ENCODE measurements around the gene CRLF1. TPM values are rescaled to one million over a fixed set of nuclear protein-coding genes. Genes with fewer than 3 reads are reported as not detected.
A peak's percentile ranks its signal among the peaks of the same experiment; 100 is the strongest.

The CRLF1 gene
- total and polyA plus RNA-seq, 4 donors = 34.3 to 1,029 (median 205) TPM

DNA sequence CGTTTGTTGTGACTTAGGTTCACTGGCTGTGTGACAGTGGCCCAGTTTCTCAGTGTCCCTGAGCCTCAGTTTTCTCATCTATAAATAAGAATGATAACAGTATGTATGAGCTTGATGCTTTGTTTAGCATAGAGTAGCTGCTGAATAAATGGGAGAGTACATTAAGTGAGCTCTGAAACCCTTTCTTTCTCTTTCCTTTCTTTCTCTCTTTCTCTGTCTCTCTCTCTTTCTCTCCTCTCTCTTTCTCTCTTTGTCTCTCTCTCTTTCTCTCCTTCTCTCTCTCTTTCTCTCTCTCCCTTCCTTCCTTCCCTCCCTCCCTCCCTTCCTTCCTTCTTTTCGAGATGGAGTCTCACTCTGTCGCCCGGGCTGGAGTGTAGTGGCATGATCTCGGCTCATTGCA, 46.9 kb downstream of the CRLF1 start:
- intact Hi-C loops (cut with DNase I) = loop anchor here (2.0 to 5.0 kb wide), 2 partner anchors 37 to 99 kb away; partner anchors contain the start of gene ELL (in 2 of the 2)
- Histone ChIP-seq H3K4me1 (ENCODE audit: control insufficient read depth in 1 of 2, insufficient read depth in 2 of 2, low read length in 2 of 2) (peaks cover 0 to 4% of the 10 kb centered on the region in 2 donors), H3K27ac (ENCODE audit: low read depth in 1 of 2, low read length in 2 of 2) (peak overlapping the region; percentile 58 to 65)

DNA sequence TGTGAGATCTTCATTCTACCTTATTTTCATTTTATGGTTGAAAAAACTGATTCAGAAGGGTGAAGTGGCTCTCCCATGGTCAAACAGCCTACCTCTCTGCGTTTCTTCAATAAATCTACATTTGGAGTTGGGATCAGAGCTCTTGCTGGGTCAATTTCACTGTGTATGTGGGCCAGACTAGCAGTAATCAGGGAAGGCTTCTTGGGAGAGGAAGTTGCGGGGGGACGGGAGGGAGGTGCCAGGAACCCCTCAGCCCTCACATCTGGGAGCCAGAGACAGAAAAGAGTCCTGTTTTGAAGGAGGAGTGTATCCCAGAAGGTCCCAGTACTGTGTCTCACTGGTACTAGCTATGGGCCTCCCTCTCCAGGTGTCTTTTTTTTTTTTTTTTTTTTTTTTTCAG, 48.0 kb downstream of the CRLF1 start:
- 24 to 40% methylated on average over 3 of the region's 3 CpGs for WGBS, 2 donors
- peak overlapping the region; percentile 62 to 96 for H3K27ac ChIP-seq (ENCODE audit: low read depth in 1 of 2, low read length in 2 of 2)
- peak overlapping the region; percentile 74 to 88 for H3K4me3 ChIP-seq (ENCODE audit: low read length in 2 of 2)
- no peaks in the 10 kb centered on the region for H3K27me3 ChIP-seq (ENCODE audit: control insufficient read depth in 1 of 2, insufficient read depth in 2 of 2, low read length in 1 of 2)
- no peak for ATAC-seq (ENCODE audit: low FRiP score)
- intact Hi-C loops (cut with DNase I) = loop anchor here (5.0 kb wide), 1 partner anchor 36 kb away; the partner anchor contains the start of gene ELL (in 2 of the 2)
- no peak for DNase-seq
- H3K36me3 ChIP-seq (ENCODE audit: control insufficient read depth in 1 of 2, insufficient read depth in 2 of 2, low read length in 1 of 2) = no peaks in the 10 kb centered on the region
- H3K4me1 ChIP-seq (ENCODE audit: control insufficient read depth in 1 of 2, insufficient read depth in 2 of 2, low read length in 2 of 2) = peaks cover 0 to 4% of the 10 kb centered on the region in 2 donors
- H3K9me3 ChIP-seq (ENCODE audit: control insufficient read depth, low read length) = no peaks in the 10 kb centered on the region

More for the DNA sequence above, 46.9 kb downstream of the CRLF1 start:
- ATAC-seq (ENCODE audit: low FRiP score) (no peak), DNase-seq (no peak)
- peaks cover 0 to under 1% of the 10 kb centered on the region in 2 donors for H3K36me3 ChIP-seq (ENCODE audit: control insufficient read depth in 1 of 2, insufficient read depth in 2 of 2, low read length in 1 of 2)
- WGBS, 2 donors = 31 to 47% methylated on average over 5 of the region's 5 CpGs
- no peak overlapping the region for H3K4me3 ChIP-seq (ENCODE audit: low read length in 2 of 2)
- H3K27me3 ChIP-seq (ENCODE audit: control insufficient read depth in 1 of 2, insufficient read depth in 2 of 2, low read length in 1 of 2) = no peaks in the 10 kb centered on the region
- H3K9me3 ChIP-seq (ENCODE audit: control insufficient read depth, low read length) = no peaks in the 10 kb centered on the region

DNA sequence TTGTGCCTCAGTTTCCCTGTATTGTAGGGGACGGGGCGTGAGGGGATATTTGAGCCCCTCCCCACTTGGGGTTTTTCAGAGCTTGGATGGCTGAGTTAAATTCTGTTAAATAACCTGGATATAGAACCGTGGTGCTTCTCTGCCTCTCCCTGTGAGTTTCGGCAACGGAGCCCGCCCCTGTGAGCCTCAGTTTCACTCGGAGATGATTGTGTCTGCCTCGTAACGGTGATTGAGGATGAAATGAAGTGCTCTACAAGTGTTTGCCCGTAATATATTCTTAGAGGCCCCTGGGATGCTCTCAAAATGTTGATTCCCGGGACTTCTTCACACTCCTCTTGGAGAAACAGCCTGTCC, 48.4 kb downstream of the CRLF1 start:
- intact Hi-C loops (cut with DNase I) = loop anchor here (5.0 kb wide), 1 partner anchor 36 kb away; the partner anchor contains the start of gene ELL (in 2 of the 2)
- H3K36me3 ChIP-seq (ENCODE audit: control insufficient read depth in 1 of 2, insufficient read depth in 2 of 2, low read length in 1 of 2) = no peaks in the 10 kb centered on the region
- 2% methylated on average over 11 of the region's 11 CpGs for WGBS, 2 donors
- no peaks in the 10 kb centered on the region for H3K9me3 ChIP-seq (ENCODE audit: control insufficient read depth, low read length)
- no peaks in the 10 kb centered on the region for H3K27me3 ChIP-seq (ENCODE audit: control insufficient read depth in 1 of 2, insufficient read depth in 2 of 2, low read length in 1 of 2)
- no peak for ATAC-seq (ENCODE audit: low FRiP score)
- H3K27ac ChIP-seq (ENCODE audit: low read depth in 1 of 2, low read length in 2 of 2) = peak overlapping the region; percentile 62 to 96
- DNase-seq = no peak
- H3K4me3 ChIP-seq (ENCODE audit: low read length in 2 of 2) = peak overlapping the region; percentile 74 to 88
- H3K4me1 ChIP-seq (ENCODE audit: control insufficient read depth in 1 of 2, insufficient read depth in 2 of 2, low read length in 2 of 2) = peaks cover 0 to 4% of the 10 kb centered on the region in 2 donors

DNA sequence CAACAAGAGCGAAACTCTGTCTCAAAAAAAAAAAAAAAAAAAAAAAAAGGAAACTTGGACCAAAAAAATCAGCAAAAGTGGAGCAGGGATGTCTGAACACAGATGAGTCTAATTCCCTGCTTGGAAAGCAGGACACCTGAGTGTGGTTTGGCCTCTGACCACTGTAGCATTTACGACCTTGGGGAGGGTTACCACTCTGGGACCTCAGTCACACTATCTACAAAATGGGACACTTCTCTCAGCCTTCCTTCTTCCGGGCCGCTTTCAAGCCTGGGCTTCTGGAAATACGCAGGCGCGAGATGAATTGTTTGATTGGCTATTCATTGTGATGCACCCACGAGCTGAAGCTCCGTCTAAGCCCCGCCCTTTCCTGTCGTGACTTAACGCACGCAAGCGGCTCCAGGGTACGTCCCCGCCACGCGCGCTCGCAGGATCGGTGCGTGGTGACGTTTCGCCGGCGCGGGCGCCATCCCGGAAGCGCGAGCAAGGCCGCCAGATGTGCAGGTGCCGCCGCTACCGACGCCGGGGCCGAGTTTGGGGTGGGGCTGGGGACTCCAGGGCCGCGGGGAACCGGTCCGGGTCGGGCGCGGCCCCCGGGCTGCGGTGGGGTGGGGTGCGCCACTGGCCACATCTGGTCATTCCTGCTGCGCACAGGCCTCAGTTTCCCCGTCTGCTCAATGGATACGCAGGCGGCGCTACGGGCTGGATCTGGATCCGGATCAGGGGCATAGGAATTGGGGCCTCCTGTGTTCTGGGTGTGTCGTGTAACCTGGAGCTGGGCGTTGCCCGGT, 49.0 kb downstream of the CRLF1 start, which contains the start of gene KXD1:
Gene KXD1, plus strand, starts transcription at position 460 of the 791 bp plus-strand sequence. CDS start 4,187 bp downstream, outside the sequence.
- Histone ChIP-seq H3K4me3 (ENCODE audit: low read length in 2 of 2) (peak within 1 kb of the TSS; percentile 74 to 88), H3K36me3 (ENCODE audit: control insufficient read depth in 1 of 2, insufficient read depth in 2 of 2, low read length in 1 of 2) (no peaks in the 10 kb centered on the region), H3K4me1 (ENCODE audit: control insufficient read depth in 1 of 2, insufficient read depth in 2 of 2, low read length in 2 of 2) (peaks cover 0 to 4% of the 10 kb centered on the region in 2 donors), H3K27me3 (ENCODE audit: control insufficient read depth in 1 of 2, insufficient read depth in 2 of 2, low read length in 1 of 2) (no peaks in the 10 kb centered on the region), H3K27ac (ENCODE audit: low read depth in 1 of 2, low read length in 2 of 2) (peak within 1 kb of the TSS; percentile 62 to 96), H3K9me3 (ENCODE audit: control insufficient read depth, low read length) (no peaks in the 10 kb centered on the region)
- intact Hi-C loops (cut with DNase I) = loop anchor here (5.0 kb wide), 1 partner anchor 35 kb away; the partner anchor contains the start of gene ELL (in 2 of the 2)
- peak; percentile 96 for ATAC-seq (ENCODE audit: low FRiP score)
- 1% methylated on average over 58 of the region's 58 CpGs for WGBS, 2 donors
- DNase-seq = peak; percentile 99

DNA sequence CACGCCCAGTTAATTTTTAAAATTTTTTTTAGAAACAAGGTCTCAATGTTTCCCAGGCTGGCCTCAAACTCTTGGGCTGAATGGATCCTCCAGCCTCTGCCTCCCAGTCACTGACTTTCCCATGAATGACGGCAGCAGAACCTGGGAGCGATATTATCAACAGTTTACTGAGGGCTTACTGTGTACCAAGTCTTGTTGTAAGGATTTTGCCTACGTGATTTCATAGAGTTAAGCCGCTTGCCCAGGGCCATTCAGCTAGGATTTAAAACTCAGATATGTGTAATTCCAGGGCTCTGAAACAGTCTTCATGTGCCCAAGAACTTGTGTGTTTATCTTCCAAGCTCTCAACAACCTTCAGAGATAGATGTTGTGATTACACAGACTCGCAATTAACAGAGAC, 55.0 kb downstream of the CRLF1 start:
- H3K4me1 ChIP-seq (ENCODE audit: control insufficient read depth in 1 of 2, insufficient read depth in 2 of 2, low read length in 2 of 2) = no peaks in the 10 kb centered on the region
- intact Hi-C loops (cut with DNase I) = no loop called here
- ATAC-seq (ENCODE audit: low FRiP score) (no peak), DNase-seq (no peak)
- H3K27ac ChIP-seq (ENCODE audit: low read depth in 1 of 2, low read length in 2 of 2) = no peak overlapping the region
- 65 to 67% methylated on average over 6 of the region's 6 CpGs for WGBS, 2 donors
- H3K4me3 ChIP-seq (ENCODE audit: low read length in 2 of 2) = no peak overlapping the region
- H3K27me3 ChIP-seq (ENCODE audit: control insufficient read depth in 1 of 2, insufficient read depth in 2 of 2, low read length in 1 of 2) = no peaks in the 10 kb centered on the region
- H3K36me3 ChIP-seq (ENCODE audit: control insufficient read depth in 1 of 2, insufficient read depth in 2 of 2, low read length in 1 of 2) = no peaks in the 10 kb centered on the region
- H3K9me3 ChIP-seq (ENCODE audit: control insufficient read depth, low read length) = no peaks in the 10 kb centered on the region

DNA sequence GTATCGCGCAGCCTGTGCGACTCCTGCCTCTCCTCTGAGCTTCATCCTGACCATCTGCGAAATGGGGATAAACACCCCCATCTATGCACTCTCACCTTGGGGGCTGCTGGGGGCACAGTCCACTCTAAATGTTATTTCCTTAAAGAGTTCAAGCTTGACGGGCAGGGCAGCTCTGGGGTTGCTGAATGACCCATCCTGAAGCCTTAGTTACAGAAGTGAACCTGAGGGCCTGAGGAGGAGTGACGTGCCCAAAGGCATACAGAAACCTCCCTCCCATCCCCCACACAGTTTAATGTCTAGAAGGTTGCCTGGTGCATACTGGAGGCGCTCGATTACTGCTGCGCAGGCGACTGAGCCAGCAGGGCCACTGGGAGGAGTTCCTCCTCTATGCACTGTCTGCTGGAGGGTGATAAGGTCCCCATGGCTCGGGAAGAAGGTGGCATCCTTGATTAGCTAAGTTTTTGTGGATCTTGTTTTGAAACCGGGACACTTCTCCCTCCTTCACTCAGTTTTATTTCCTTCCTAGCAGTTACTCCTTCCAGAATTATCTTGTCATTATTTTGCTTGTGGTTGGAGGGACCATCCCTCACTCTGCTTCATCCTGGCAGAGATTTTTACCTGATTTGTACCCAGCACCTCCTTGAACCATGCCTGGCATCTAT, 62.7 kb downstream of the CRLF1 start:
- 17 to 18% methylated on average over 9 to 12 of the region's 12 CpGs for WGBS, 2 donors
- H3K4me3 ChIP-seq (ENCODE audit: low read length in 2 of 2) = peak overlapping the region; percentile 97 to 99
- H3K9me3 ChIP-seq (ENCODE audit: control insufficient read depth, low read length) = no peaks in the 10 kb centered on the region
- no peaks in the 10 kb centered on the region for H3K27me3 ChIP-seq (ENCODE audit: control insufficient read depth in 1 of 2, insufficient read depth in 2 of 2, low read length in 1 of 2)
- no peaks in the 10 kb centered on the region for H3K36me3 ChIP-seq (ENCODE audit: control insufficient read depth in 1 of 2, insufficient read depth in 2 of 2, low read length in 1 of 2)
- H3K4me1 ChIP-seq (ENCODE audit: control insufficient read depth in 1 of 2, insufficient read depth in 2 of 2, low read length in 2 of 2) = no peaks in the 10 kb centered on the region
- peak; percentile 62 for ATAC-seq (ENCODE audit: low FRiP score)
- peak in 1 of 2 donors; percentile 79 for DNase-seq
- H3K27ac ChIP-seq (ENCODE audit: low read depth in 1 of 2, low read length in 2 of 2) = no peak overlapping the region
- intact Hi-C loops (cut with DNase I) = loop anchor here in 1 of 2 donors (1.0 kb wide), 1 partner anchor 12 kb away; no protein-coding TSS in a partner anchor

Other genes starting within 250 kb of the CRLF1 start
- gene GDF15, start 220.6 kb downstream of the CRLF1 start, total RNA-seq = 1 to 10 TPM; 4.2 to 9.8 TPM
- 1 to 10 TPM; 2.8 to 3.2 TPM for gene GDF15, start 220.6 kb downstream of the CRLF1 start, polyA plus RNA-seq
- 10 to 100 TPM in 1 of 2 donors, 1 to 10 TPM in 1; 7.7 to 15.6 TPM for gene LRRC25, start 209.2 kb downstream of the CRLF1 start, total RNA-seq
- gene LRRC25, start 209.2 kb downstream of the CRLF1 start, polyA plus RNA-seq = 1 to 10 TPM; 2.2 to 7.4 TPM
- gene SSBP4, start 187.4 kb downstream of the CRLF1 start, total RNA-seq = 10 to 100 TPM; 51.4 to 89.4 TPM
- 100 to 1,000 TPM in 1 of 2 donors, 10 to 100 TPM in 1; 40.6 to 150 TPM for gene SSBP4, start 187.4 kb downstream of the CRLF1 start, polyA plus RNA-seq
- gene ISYNA1, start 168.7 kb downstream of the CRLF1 start, total RNA-seq = 10 to 100 TPM; 42.1 to 86.5 TPM
- 100 to 1,000 TPM in 1 of 2 donors, 10 to 100 TPM in 1; 56.0 to 535 TPM for gene ISYNA1, start 168.7 kb downstream of the CRLF1 start, polyA plus RNA-seq
- 10 to 100 TPM; 30.0 to 37.9 TPM for gene ELL, start 84.7 kb downstream of the CRLF1 start, total RNA-seq
- 10 to 100 TPM in 1 of 2 donors, 1 to 10 TPM in 1; 7.3 to 13.1 TPM for gene ELL, start 84.7 kb downstream of the CRLF1 start, polyA plus RNA-seq
- gene FKBP8, start 63.2 kb downstream of the CRLF1 start, total RNA-seq = 100 to 1,000 TPM; 225 to 239 TPM
- 100 to 1,000 TPM; 255 to 362 TPM for gene FKBP8, start 63.2 kb downstream of the CRLF1 start, polyA plus RNA-seq
- gene KXD1, start 48.9 kb downstream of the CRLF1 start, total RNA-seq = 10 to 100 TPM; 85.4 to 92.4 TPM
- 100 to 1,000 TPM in 1 of 2 donors, 10 to 100 TPM in 1; 85.6 to 128 TPM for gene KXD1, start 48.9 kb downstream of the CRLF1 start, polyA plus RNA-seq
- 100 to 1,000 TPM; 750 to 787 TPM for gene UBA52, start 34.9 kb downstream of the CRLF1 start, total RNA-seq
- 1,000 to 10,000 TPM; 1,225 to 1,252 TPM for gene UBA52, start 34.9 kb downstream of the CRLF1 start, polyA plus RNA-seq
- 10 to 100 TPM; 33.3 to 67.1 TPM for gene REX1BD, start 18.0 kb downstream of the CRLF1 start, total RNA-seq
- 100 to 1,000 TPM in 1 of 2 donors, 10 to 100 TPM in 1; 22.9 to 192 TPM for gene REX1BD, start 18.0 kb downstream of the CRLF1 start, polyA plus RNA-seq
- 1 to 10 TPM in 1 of 2 donors, under 1 TPM in 1; 0.97 to 8.9 TPM for gene TMEM59L, start 6.1 kb upstream of the CRLF1 start, total RNA-seq
- 1 to 10 TPM; 3.0 to 8.5 TPM for gene TMEM59L, start 6.1 kb upstream of the CRLF1 start, polyA plus RNA-seq
- 10 to 100 TPM; 12.1 to 19.2 TPM for gene KLHL26, start 30.2 kb upstream of the CRLF1 start, total RNA-seq
- gene KLHL26, start 30.2 kb upstream of the CRLF1 start, polyA plus RNA-seq = 1 to 10 TPM; 1.9 to 7.1 TPM
- 10 to 100 TPM in 1 of 2 donors, 1 to 10 TPM in 1; 9.5 to 16.5 TPM for gene CRTC1, start 76.9 kb upstream of the CRLF1 start, total RNA-seq
- 10 to 100 TPM in 1 of 2 donors, 1 to 10 TPM in 1; 3.6 to 11.9 TPM for gene CRTC1, start 76.9 kb upstream of the CRLF1 start, polyA plus RNA-seq
- gene COMP, start 184.5 kb upstream of the CRLF1 start, total RNA-seq = 100 to 1,000 TPM in 1 of 2 donors, 10 to 100 TPM in 1; 15.8 to 142 TPM
- 10 to 100 TPM in 1 of 2 donors, 1 to 10 TPM in 1; 9.8 to 14.4 TPM for gene COMP, start 184.5 kb upstream of the CRLF1 start, polyA plus RNA-seq
- gene UPF1, start 225.2 kb upstream of the CRLF1 start, total RNA-seq = 10 to 100 TPM; 53.7 to 75.6 TPM
- 10 to 100 TPM; 16.5 to 40.4 TPM for gene UPF1, start 225.2 kb upstream of the CRLF1 start, polyA plus RNA-seq

All from aorta (tissue), 5 donors.